ENCODE results near the gene ADGRV1.
"Not testable (repeated sequence)": the region's sequence is repeated elsewhere in the genome, so short reads cannot be mapped to it uniquely, and the experiment has no call there.

The ADGRV1 gene

GRCh38 chr5:90654215-90654614 lies 95.6 kb downstream of the ADGRV1 start:
- no peak for DNase-seq

GRCh38 chr5:90655423-90655822 lies 96.8 kb downstream of the ADGRV1 start:
- no peak for DNase-seq

- DNase-seq: no peak
Observed at GRCh38 chr5:90657030-90657429, 98.4 kb downstream of the ADGRV1 start.

- DNase-seq: no peak
Observed at GRCh38 chr5:90657788-90658187, 99.2 kb downstream of the ADGRV1 start.

- no peak for DNase-seq
Observed at GRCh38 chr5:90658620-90659019, 100.0 kb downstream of the ADGRV1 start.

- not testable (repeated sequence) for DNase-seq
Observed at GRCh38 chr5:90668079-90668565, 109.5 kb downstream of the ADGRV1 start.

GRCh38 chr5:90675222-90675621 lies 116.6 kb downstream of the ADGRV1 start:
- DNase-seq: no peak

GRCh38 chr5:90680921-90681563 lies 122.4 kb downstream of the ADGRV1 start:
- DNase-seq: no peak

GRCh38 chr5:90682278-90682677 lies 123.7 kb downstream of the ADGRV1 start:
- no peak for DNase-seq

GRCh38 chr5:90685425-90686022 lies 126.9 kb downstream of the ADGRV1 start:
- no peak for DNase-seq

- DNase-seq: not testable (repeated sequence)
Observed at GRCh38 chr5:90686363-90686762, 127.8 kb downstream of the ADGRV1 start.

GRCh38 chr5:90687458-90687857 lies 128.9 kb downstream of the ADGRV1 start:
- not testable (repeated sequence) for DNase-seq

- no peak for DNase-seq
Observed at GRCh38 chr5:90689064-90689463, 130.5 kb downstream of the ADGRV1 start.

- no peak for DNase-seq
Observed at GRCh38 chr5:90690307-90690706, 131.7 kb downstream of the ADGRV1 start.

- DNase-seq: no peak
Observed at GRCh38 chr5:90691533-90691932, 132.9 kb downstream of the ADGRV1 start.

- no peak for DNase-seq
Observed at GRCh38 chr5:90696153-90696552, 137.6 kb downstream of the ADGRV1 start.

GRCh38 chr5:90700299-90700698 lies 141.7 kb downstream of the ADGRV1 start:
- DNase-seq: no peak

GRCh38 chr5:90703932-90704331 lies 145.3 kb downstream of the ADGRV1 start:
- DNase-seq: no peak

GRCh38 chr5:90707698-90708097 lies 149.1 kb downstream of the ADGRV1 start:
- no peak for DNase-seq

GRCh38 chr5:90709323-90710155 lies 150.9 kb downstream of the ADGRV1 start:
- no peak for DNase-seq

- no peak for DNase-seq
Observed at GRCh38 chr5:90718387-90718786, 159.8 kb downstream of the ADGRV1 start.

GRCh38 chr5:90739567-90739966 lies 181.0 kb downstream of the ADGRV1 start:
- DNase-seq: no peak

GRCh38 chr5:90740244-90740799 lies 181.7 kb downstream of the ADGRV1 start:
- no peak for DNase-seq
